Measurements from ENCODE around the gene KCNE4. TPM values are rescaled to one million over a fixed set of nuclear protein-coding genes. Genes with fewer than 3 reads are reported as not detected.
A peak's percentile ranks its signal among the peaks of the same experiment; 100 is the strongest.

Gene KCNE4
- total and polyA plus RNA-seq, 9 of the 15 experiments (the other 6 are each of a cell fraction or from before 2014, with no cell fraction given), result not detected

DNA sequence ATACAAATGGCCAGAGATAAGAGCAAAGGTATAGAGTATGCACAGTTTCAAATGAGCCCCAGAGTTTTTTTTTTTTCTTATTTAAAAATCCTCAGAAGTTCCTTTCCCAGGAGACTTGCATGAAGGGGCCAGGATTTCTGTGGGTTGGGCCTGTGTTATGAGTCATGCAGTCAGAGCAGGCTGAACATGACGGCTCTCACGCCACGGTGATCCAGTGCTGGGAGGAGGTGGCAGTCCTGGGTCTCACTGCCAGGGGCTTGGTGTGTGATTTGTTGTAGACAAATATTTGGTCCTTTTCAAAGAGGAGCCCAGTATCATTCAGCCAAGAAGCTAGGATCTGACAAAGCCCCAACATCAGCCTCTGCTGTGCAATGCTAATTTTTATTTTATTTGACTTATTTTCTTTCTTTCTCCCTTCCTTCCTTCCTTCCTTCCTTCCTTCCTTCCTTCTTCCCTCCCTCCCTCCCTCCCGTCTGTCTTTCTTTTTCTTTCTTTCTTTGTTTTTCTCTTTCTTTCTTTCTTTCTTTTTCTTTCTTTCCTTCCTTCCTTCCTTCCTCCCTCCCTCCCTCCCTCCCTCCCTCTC is 10.4 kb upstream of the KCNE4 start (continued):
- TF ChIP-seq PURB (CRISPR knock-in tag; IDR thresholded peaks at IDR 0.05; ENCODE audit: low read depth), result no peak
- TF ChIP-seq, protein P1, sequence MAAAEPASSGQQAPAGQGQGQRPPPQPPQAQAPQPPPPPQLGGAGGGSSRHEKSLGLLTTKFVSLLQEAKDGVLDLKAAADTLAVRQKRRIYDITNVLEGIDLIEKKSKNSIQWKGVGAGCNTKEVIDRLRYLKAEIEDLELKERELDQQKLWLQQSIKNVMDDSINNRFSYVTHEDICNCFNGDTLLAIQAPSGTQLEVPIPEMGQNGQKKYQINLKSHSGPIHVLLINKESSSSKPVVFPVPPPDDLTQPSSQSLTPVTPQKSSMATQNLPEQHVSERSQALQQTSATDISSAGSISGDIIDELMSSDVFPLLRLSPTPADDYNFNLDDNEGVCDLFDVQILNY (CRISPR knock-in tag; IDR thresholded peaks at IDR 0.05), result no peak
- no peak for TF ChIP-seq ZNF124 (CRISPR knock-in tag; IDR thresholded peaks at IDR 0.05)
- TF ChIP-seq XRCC4 (IDR thresholded peaks at IDR 0.05; ENCODE audit: extremely low read depth, insufficient read depth, insufficient read length), result no peak
- no peak for TF ChIP-seq ZC3H4 (CRISPR knock-in tag; IDR thresholded peaks at IDR 0.05; ENCODE audit: borderline replicate concordance)
- TF ChIP-seq ZNF766 (CRISPR knock-in tag; conservative IDR thresholded peaks at IDR 0.05), result 0 out of 2 replicates have a peak, but pooled peaks have one; percentile 14
- TF ChIP-seq HDAC3 (IDR thresholded peaks at IDR 0.05; ENCODE audit: borderline replicate concordance, partially characterized antibody), result no peak
- no peak for TF ChIP-seq DMBX1 (CRISPR knock-in tag; IDR thresholded peaks at IDR 0.05; ENCODE audit: borderline replicate concordance)
- no peak for TF ChIP-seq BACH1 (tag; IDR thresholded peaks at IDR 0.05)
- TF ChIP-seq JUNB (CRISPR knock-in tag; conservative IDR thresholded peaks at IDR 0.05), result no peak
- peak; percentile 86 for TF ChIP-seq FOSL1 (tag; conservative IDR thresholded peaks at IDR 0.05)
- TF ChIP-seq ZEB2 (IDR thresholded peaks at IDR 0.05), result no peak
- no peak for TF ChIP-seq ZKSCAN1 (IDR thresholded peaks at IDR 0.05; ENCODE audit: low read depth, low read length)
- TF ChIP-seq, protein P2, sequence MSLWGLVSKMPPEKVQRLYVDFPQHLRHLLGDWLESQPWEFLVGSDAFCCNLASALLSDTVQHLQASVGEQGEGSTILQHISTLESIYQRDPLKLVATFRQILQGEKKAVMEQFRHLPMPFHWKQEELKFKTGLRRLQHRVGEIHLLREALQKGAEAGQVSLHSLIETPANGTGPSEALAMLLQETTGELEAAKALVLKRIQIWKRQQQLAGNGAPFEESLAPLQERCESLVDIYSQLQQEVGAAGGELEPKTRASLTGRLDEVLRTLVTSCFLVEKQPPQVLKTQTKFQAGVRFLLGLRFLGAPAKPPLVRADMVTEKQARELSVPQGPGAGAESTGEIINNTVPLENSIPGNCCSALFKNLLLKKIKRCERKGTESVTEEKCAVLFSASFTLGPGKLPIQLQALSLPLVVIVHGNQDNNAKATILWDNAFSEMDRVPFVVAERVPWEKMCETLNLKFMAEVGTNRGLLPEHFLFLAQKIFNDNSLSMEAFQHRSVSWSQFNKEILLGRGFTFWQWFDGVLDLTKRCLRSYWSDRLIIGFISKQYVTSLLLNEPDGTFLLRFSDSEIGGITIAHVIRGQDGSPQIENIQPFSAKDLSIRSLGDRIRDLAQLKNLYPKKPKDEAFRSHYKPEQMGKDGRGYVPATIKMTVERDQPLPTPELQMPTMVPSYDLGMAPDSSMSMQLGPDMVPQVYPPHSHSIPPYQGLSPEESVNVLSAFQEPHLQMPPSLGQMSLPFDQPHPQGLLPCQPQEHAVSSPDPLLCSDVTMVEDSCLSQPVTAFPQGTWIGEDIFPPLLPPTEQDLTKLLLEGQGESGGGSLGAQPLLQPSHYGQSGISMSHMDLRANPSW (CRISPR knock-in tag; IDR thresholded peaks at IDR 0.05), result no peak
- no peak for TF ChIP-seq ZNF282 (CRISPR knock-in tag; IDR thresholded peaks at IDR 0.05)
- TF ChIP-seq JUN (IDR thresholded peaks at IDR 0.05; ENCODE audit: borderline replicate concordance, low read depth, low read length), result peak; percentile 85
- no peak for TF ChIP-seq JUN (CRISPR knock-in tag; IDR thresholded peaks at IDR 0.05; ENCODE audit: borderline replicate concordance)
- no peak for TF ChIP-seq ZNF263 (CRISPR knock-in tag; IDR thresholded peaks at IDR 0.05; ENCODE audit: borderline replicate concordance)
- TF ChIP-seq FOXK2 (conservative IDR thresholded peaks at IDR 0.05 in 1 of 2, IDR thresholded peaks at IDR 0.05 in 1 of 2; ENCODE audit: low read depth in 2 of 2), result no peak
- peak; percentile 59 for TF ChIP-seq SMARCA4 (IDR thresholded peaks at IDR 0.05)
- no peak for TF ChIP-seq YBX1 (IDR thresholded peaks at IDR 0.05)
- no peak for TF ChIP-seq BCL6 (CRISPR knock-in tag; IDR thresholded peaks at IDR 0.05)
- no peak for TF ChIP-seq TFAM (CRISPR knock-in tag; conservative IDR thresholded peaks at IDR 0.05)
- TF ChIP-seq, protein P3, sequence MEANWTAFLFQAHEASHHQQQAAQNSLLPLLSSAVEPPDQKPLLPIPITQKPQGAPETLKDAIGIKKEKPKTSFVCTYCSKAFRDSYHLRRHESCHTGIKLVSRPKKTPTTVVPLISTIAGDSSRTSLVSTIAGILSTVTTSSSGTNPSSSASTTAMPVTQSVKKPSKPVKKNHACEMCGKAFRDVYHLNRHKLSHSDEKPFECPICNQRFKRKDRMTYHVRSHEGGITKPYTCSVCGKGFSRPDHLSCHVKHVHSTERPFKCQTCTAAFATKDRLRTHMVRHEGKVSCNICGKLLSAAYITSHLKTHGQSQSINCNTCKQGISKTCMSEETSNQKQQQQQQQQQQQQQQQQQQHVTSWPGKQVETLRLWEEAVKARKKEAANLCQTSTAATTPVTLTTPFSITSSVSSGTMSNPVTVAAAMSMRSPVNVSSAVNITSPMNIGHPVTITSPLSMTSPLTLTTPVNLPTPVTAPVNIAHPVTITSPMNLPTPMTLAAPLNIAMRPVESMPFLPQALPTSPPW (CRISPR knock-in tag; IDR thresholded peaks at IDR 0.05), result no peak
- TF ChIP-seq NUFIP1 (IDR thresholded peaks at IDR 0.05; ENCODE audit: partially characterized antibody), result no peak
- no peak; the same call in 1 of the 2 replicates for TF ChIP-seq ZNF384 (IDR thresholded peaks at IDR 0.05; ENCODE audit: low read depth, low read length)
- TF ChIP-seq GTF2F1 (IDR thresholded peaks at IDR 0.05; ENCODE audit: low read depth, low read length), result no peak
- TF ChIP-seq NFE2 (IDR thresholded peaks at IDR 0.05; ENCODE audit: low read depth), result no peak
